H9 (cell line): ENCODE measurements around the gene ADIG. TPM values are rescaled to one million over a fixed set of nuclear protein-coding genes. Genes with fewer than 3 reads are reported as not detected.

ENCODE experiments used
- DNase-seq: peaks from one replicate; pipeline ENCODE4 v3.0.0-alpha.2; 2017
- H2AFZ ChIP-seq: one replicate; pipeline ENCODE4 v1.6.1; 2013; ENCODE audit warnings: mild to moderate bottlenecking, low read length, control low read depth, moderate library complexity
- H2AK5ac ChIP-seq: 2 replicates; pipeline ENCODE4 v1.6.1; 2013; ENCODE audit warnings: low read length, control low read depth, mixed read lengths; ENCODE audit not compliant: insufficient read length
- H2BK120ac ChIP-seq: one replicate; pipeline ENCODE4 v1.6.1; 2013; ENCODE audit warnings: low read depth, mild to moderate bottlenecking, low read length, control low read depth, inconsistent platforms; ENCODE audit not compliant: poor library complexity, severe bottlenecking
- H2BK12ac ChIP-seq: 2 replicates; pipeline ENCODE4 v1.6.1; 2013; ENCODE audit warnings: low read length, control low read depth, mixed read lengths, low read depth; ENCODE audit not compliant: insufficient read length
- H2BK15ac ChIP-seq: 2 replicates; pipeline ENCODE4 v1.6.1; 2013; ENCODE audit warnings: low read depth, low read length, control low read depth
- H2BK20ac ChIP-seq: one replicate; pipeline ENCODE4 v1.6.1; 2013; ENCODE audit warnings: low read depth, mild to moderate bottlenecking, low read length, control low read depth, inconsistent platforms; ENCODE audit not compliant: poor library complexity, severe bottlenecking
- H2BK5ac ChIP-seq: 2 replicates; pipeline ENCODE4 v1.6.1; 2013; ENCODE audit warnings: low read length, control low read depth, mixed read lengths; ENCODE audit not compliant: insufficient read length
- H3K14ac ChIP-seq: 2 replicates; pipeline ENCODE4 v1.6.1; 2013; ENCODE audit warnings: low read length, control low read depth; ENCODE audit not compliant: insufficient read depth
- H3K18ac ChIP-seq: 2 replicates; pipeline ENCODE4 v1.6.1; 2013; ENCODE audit warnings: low read depth, mild to moderate bottlenecking, mixed read lengths, low read length, control low read depth; ENCODE audit not compliant: insufficient read length
- H3K23ac ChIP-seq: 2 replicates; pipeline ENCODE4 v1.6.1; 2013; ENCODE audit warnings: low read length, control low read depth, mixed read lengths, low read depth; ENCODE audit not compliant: insufficient read length
- H3K23me2 ChIP-seq: 2 replicates; pipeline ENCODE4 v1.6.1; 2013; ENCODE audit warnings: low read depth, mild to moderate bottlenecking, mixed read lengths, low read length, control low read depth; ENCODE audit not compliant: insufficient read length, poor library complexity, severe bottlenecking
- H3K27ac ChIP-seq: 2 replicates; pipeline ENCODE4 v1.5.1; 2013; ENCODE audit warnings: low read length, control low read depth, mixed read lengths, low read depth; ENCODE audit not compliant: insufficient read length
- H3K27me3 ChIP-seq: 2 replicates; pipeline ENCODE4 v1.6.1; 2013; ENCODE audit warnings: low read length, control low read depth, inconsistent platforms; ENCODE audit not compliant: insufficient read depth
- H3K4ac ChIP-seq: 2 replicates; pipeline ENCODE4 v1.6.1; 2013; ENCODE audit warnings: low read depth, mild to moderate bottlenecking, control low read depth, inconsistent platforms, low read length, moderate library complexity
- H3K4me1 ChIP-seq: 2 replicates; pipeline ENCODE4 v1.6.1; 2013; ENCODE audit warnings: low read length, control low read depth, inconsistent platforms; ENCODE audit not compliant: insufficient read depth
- H3K4me2 ChIP-seq: 2 replicates; pipeline ENCODE4 v1.6.1; 2013; ENCODE audit warnings: low read length, control low read depth, mixed read lengths; ENCODE audit not compliant: insufficient read length, insufficient read depth
- H3K56ac ChIP-seq: 2 replicates; pipeline ENCODE4 v1.6.1; 2013; ENCODE audit warnings: low read depth, mild to moderate bottlenecking, mixed read lengths, low read length, control low read depth; ENCODE audit not compliant: insufficient read length
- H3K79me1 ChIP-seq: 2 replicates; pipeline ENCODE4 v1.6.1; 2013; ENCODE audit warnings: low read depth, mild to moderate bottlenecking, moderate library complexity, low read length, control low read depth, inconsistent platforms; ENCODE audit not compliant: insufficient read depth, poor library complexity, severe bottlenecking
- H3K79me2 ChIP-seq: 2 replicates; pipeline ENCODE4 v1.6.1; 2013; ENCODE audit warnings: low read length, control low read depth, inconsistent platforms; ENCODE audit not compliant: insufficient read depth
- H3K9ac ChIP-seq: 2 replicates; pipeline ENCODE4 v1.6.1; 2013; ENCODE audit warnings: low read length, control low read depth, mixed read lengths; ENCODE audit not compliant: insufficient read length; ENCODE audit errors: extremely low read depth
- H3K9me3 ChIP-seq: one replicate; pipeline ENCODE4 v1.6.1; 2013; ENCODE audit warnings: low read depth, low read length, inconsistent platforms; ENCODE audit not compliant: control insufficient read depth
- H3T11ph ChIP-seq: one replicate; pipeline ENCODE4 v1.6.1; 2013; ENCODE audit warnings: mild to moderate bottlenecking, low read length, control low read depth, inconsistent platforms
- H4K20me1 ChIP-seq: one replicate; pipeline ENCODE4 v1.6.1; 2013; ENCODE audit not compliant: control insufficient read depth, insufficient read length, insufficient read depth
- H4K5ac ChIP-seq: 2 replicates; pipeline ENCODE4 v1.6.1; 2013; ENCODE audit warnings: low read depth, mild to moderate bottlenecking, mixed read lengths, low read length, control low read depth; ENCODE audit not compliant: insufficient read length
- H4K8ac ChIP-seq: replicated peaks from 2 replicates; pipeline ENCODE4 v1.6.1; 2013; ENCODE audit warnings: low read length, control low read depth, mixed read lengths, low read depth; ENCODE audit not compliant: insufficient read length
- H4K91ac ChIP-seq: 2 replicates; pipeline ENCODE4 v1.6.1; 2013; ENCODE audit warnings: low read depth, mild to moderate bottlenecking, moderate library complexity, mixed read lengths, low read length, control low read depth; ENCODE audit not compliant: insufficient read length
- H3K27ac Mint-ChIP-seq, 3 experiments: 2 replicates in 2 of 3; 3 replicates in 1 of 3; pipeline ENCODE4 v1.8.0; 2020 to 2021; ENCODE audit warnings: mixed read lengths in 3 of 3, mild to moderate bottlenecking in 1 of 3, moderate library complexity in 1 of 3
- H3K27me3 Mint-ChIP-seq: 2 replicates; pipeline ENCODE4 v1.8.0; 2021; ENCODE audit warnings: low read depth, mild to moderate bottlenecking, moderate library complexity, mixed read lengths
- H3K36me3 Mint-ChIP-seq, 3 experiments: 2 replicates in 2 of 3; 3 replicates in 1 of 3; pipeline ENCODE4 v1.8.0; 2020 to 2021; ENCODE audit warnings: low read depth in 3 of 3, mixed read lengths in 3 of 3; ENCODE audit not compliant: insufficient read depth in 1 of 3
- H3K4me1 Mint-ChIP-seq, 2 experiments: 2 replicates each; pipeline ENCODE4 v1.8.0; 2020; ENCODE audit warnings: mixed read lengths in 2 of 2
- H3K4me3 Mint-ChIP-seq, 2 experiments: 2 replicates in 1 of 2; 3 replicates in 1 of 2; pipeline ENCODE4 v1.8.0; 2020 to 2021; ENCODE audit warnings: mild to moderate bottlenecking in 2 of 2, mixed read lengths in 2 of 2, moderate library complexity in 1 of 2
- H3K9me3 Mint-ChIP-seq, 2 experiments: 2 replicates in 1 of 2; 3 replicates in 1 of 2; pipeline ENCODE4 v1.8.0; 2020; ENCODE audit warnings: mild to moderate bottlenecking in 2 of 2, mixed read lengths in 2 of 2, moderate library complexity in 1 of 2
- WGBS: extraction: QIAGEN DNeasy Blood & Tissue Kit; methylation state at CpG from one replicate; pipeline ENCODE4 v1.1.7; 2013; ENCODE audit warnings: missing lambda C conversion rate, low lambda C conversion rate, mixed read lengths; ENCODE audit not compliant: insufficient read length; ENCODE audit errors: extremely low coverage; 5-methylcytosine and 5-hydroxymethylcytosine counted together
- total RNA-seq: library from RNA; stranded (reverse); gene quantifications from 2 replicates; pipeline ENCODE4 v1.2.1, GENCODE V29; 2021
- TF ChIP-seq, protein P1 (sequence below): fragments of 200-600 bp; sonication (generic); conservative IDR thresholded peaks from 3 replicates; pipeline ENCODE4 v1.8.0; 2021; ENCODE audit warnings: antibody characterized with exemption, mild to moderate bottlenecking

The ADIG gene
- total RNA-seq, 1 experiment from 2014 or later = not detected

DNA sequence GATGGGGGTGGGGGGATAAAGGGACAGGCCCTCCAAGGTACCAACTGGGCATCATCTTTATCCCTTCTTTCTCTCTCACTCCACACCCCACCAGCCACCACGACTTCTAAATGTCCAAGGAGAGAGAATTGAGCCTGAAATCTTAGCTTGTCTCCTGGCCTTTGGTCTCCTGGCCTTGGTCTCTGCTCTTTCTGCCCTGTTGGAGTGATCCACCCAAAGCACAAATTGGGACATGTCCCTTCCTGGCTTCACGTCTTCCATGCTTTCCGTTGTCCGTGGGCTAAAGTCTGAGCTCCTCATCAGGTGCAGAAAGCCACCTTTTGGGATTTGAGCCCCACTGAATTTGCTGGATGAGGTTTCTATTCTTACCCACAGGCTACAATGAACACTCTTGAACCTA lies 8.4 kb downstream of the ADIG start:
- WGBS = no CpG with 5 or more reads among the region's 4 CpGs
- no peak overlapping the region for H2AK5ac ChIP-seq
- TF ChIP-seq, protein P1, sequence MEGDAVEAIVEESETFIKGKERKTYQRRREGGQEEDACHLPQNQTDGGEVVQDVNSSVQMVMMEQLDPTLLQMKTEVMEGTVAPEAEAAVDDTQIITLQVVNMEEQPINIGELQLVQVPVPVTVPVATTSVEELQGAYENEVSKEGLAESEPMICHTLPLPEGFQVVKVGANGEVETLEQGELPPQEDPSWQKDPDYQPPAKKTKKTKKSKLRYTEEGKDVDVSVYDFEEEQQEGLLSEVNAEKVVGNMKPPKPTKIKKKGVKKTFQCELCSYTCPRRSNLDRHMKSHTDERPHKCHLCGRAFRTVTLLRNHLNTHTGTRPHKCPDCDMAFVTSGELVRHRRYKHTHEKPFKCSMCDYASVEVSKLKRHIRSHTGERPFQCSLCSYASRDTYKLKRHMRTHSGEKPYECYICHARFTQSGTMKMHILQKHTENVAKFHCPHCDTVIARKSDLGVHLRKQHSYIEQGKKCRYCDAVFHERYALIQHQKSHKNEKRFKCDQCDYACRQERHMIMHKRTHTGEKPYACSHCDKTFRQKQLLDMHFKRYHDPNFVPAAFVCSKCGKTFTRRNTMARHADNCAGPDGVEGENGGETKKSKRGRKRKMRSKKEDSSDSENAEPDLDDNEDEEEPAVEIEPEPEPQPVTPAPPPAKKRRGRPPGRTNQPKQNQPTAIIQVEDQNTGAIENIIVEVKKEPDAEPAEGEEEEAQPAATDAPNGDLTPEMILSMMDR = no peak
- H4K5ac ChIP-seq = no peak overlapping the region
- no peaks in the 10 kb centered on the region for H3K4me1 ChIP-seq
- no peaks in the 10 kb centered on the region for H3K27me3 ChIP-seq
- no peak overlapping the region for H4K8ac ChIP-seq
- no peak overlapping the region for H3K9ac ChIP-seq
- H3K27me3 Mint-ChIP-seq = no peaks in the 10 kb centered on the region
- H2BK5ac ChIP-seq = no peak overlapping the region
- H3K4ac ChIP-seq = no peak overlapping the region
- no peak overlapping the region for H3K56ac ChIP-seq
- H3K4me2 ChIP-seq = no peak overlapping the region
- no peak overlapping the region for H2BK20ac ChIP-seq
- H3K9me3 ChIP-seq = no peaks in the 10 kb centered on the region
- H3K4me1 Mint-ChIP-seq = peaks cover 0 to 5% of the 10 kb centered on the region in 2 experiments; a peak in 3 of 4 replicates
- no peak overlapping the region for H3K14ac ChIP-seq
- no peak overlapping the region for H2BK120ac ChIP-seq
- no peaks in the 10 kb centered on the region for H3K9me3 Mint-ChIP-seq
- no peaks in the 10 kb centered on the region for H4K20me1 ChIP-seq
- H3K27ac ChIP-seq = no peak overlapping the region
- H3K23ac ChIP-seq = no peak overlapping the region
- H2AFZ ChIP-seq = no peak overlapping the region
- H2BK12ac ChIP-seq = no peak overlapping the region
- no peaks in the 10 kb centered on the region for H3K36me3 Mint-ChIP-seq
- H3K4me3 Mint-ChIP-seq = no peak overlapping the region
- no peaks in the 10 kb centered on the region for H3K23me2 ChIP-seq
- no peak overlapping the region for H3K27ac Mint-ChIP-seq
- no peak overlapping the region for H4K91ac ChIP-seq
- H3K79me2 ChIP-seq = no peaks in the 10 kb centered on the region
- no peak overlapping the region for H2BK15ac ChIP-seq
- DNase-seq = no peak
- no peak overlapping the region for H3T11ph ChIP-seq
- H3K18ac ChIP-seq = no peak overlapping the region
- no peaks in the 10 kb centered on the region for H3K79me1 ChIP-seq
